HTR-8/SVneo (cell line): ENCODE measurements around the gene ENDOV.

Experiments
- DNase-seq: peaks from one replicate; pipeline ENCODE4 v3.0.0; 2011; ENCODE audit warnings: low spot score, mixed read lengths; ENCODE audit not compliant: insufficient read length
- FAIRE-seq: peaks from 2 replicates; lab custom pipeline; 2011; peaks lifted over from hg19 to GRCh38; lab: Jason Lieb, UNC

Gene ENDOV

GRCh38 chr17:80429356-80430275 is 14.6 kb downstream of the ENDOV start:
- DNase-seq (no peak), FAIRE-seq (no peak)

- DNase-seq (no peak), FAIRE-seq (no peak)
Observed at GRCh38 chr17:80430446-80431245, 15.7 kb downstream of the ENDOV start.

GRCh38 chr17:80431246-80432195 is 16.6 kb downstream of the ENDOV start:
- FAIRE-seq: no peak
- DNase-seq: no peak

- no peak for DNase-seq
- no peak for FAIRE-seq
Observed at GRCh38 chr17:80432350-80432955, 17.5 kb downstream of the ENDOV start.

GRCh38 chr17:80432961-80433550 is 18.1 kb downstream of the ENDOV start:
- no peak for DNase-seq
- no peak for FAIRE-seq

- no peak for DNase-seq
- FAIRE-seq: no peak
Observed at GRCh38 chr17:80433916-80434666, 19.1 kb downstream of the ENDOV start.

- no peak for DNase-seq
- FAIRE-seq: no peak
Observed at GRCh38 chr17:80437532-80437931, 22.6 kb downstream of the ENDOV start.

- FAIRE-seq (no peak), DNase-seq (no peak)
Observed at GRCh38 chr17:80438806-80439205, 23.8 kb downstream of the ENDOV start.

- no peak for FAIRE-seq
- no peak for DNase-seq
Observed at GRCh38 chr17:80439499-80439898, 24.5 kb downstream of the ENDOV start.

- FAIRE-seq: no peak
- peak; percentile 57 for DNase-seq
Observed at GRCh38 chr17:80441133-80441578, 26.2 kb downstream of the ENDOV start.

GRCh38 chr17:80441598-80442322 is 26.8 kb downstream of the ENDOV start:
- FAIRE-seq (no peak), DNase-seq (no peak)

GRCh38 chr17:80442323-80442659 is 27.3 kb downstream of the ENDOV start:
- FAIRE-seq (no peak), DNase-seq (no peak)

GRCh38 chr17:80442764-80443163 is 27.8 kb downstream of the ENDOV start:
- DNase-seq (no peak), FAIRE-seq (no peak)

- FAIRE-seq: no peak
- no peak for DNase-seq
Observed at GRCh38 chr17:80443498-80443897, 28.5 kb downstream of the ENDOV start.

GRCh38 chr17:80443916-80444643 is 29.1 kb downstream of the ENDOV start:
- DNase-seq: no peak
- no peak for FAIRE-seq

- FAIRE-seq: no peak
- DNase-seq: no peak
Observed at GRCh38 chr17:80444644-80444979, 29.6 kb downstream of the ENDOV start.

- DNase-seq (no peak), FAIRE-seq (no peak)
Observed at GRCh38 chr17:80445007-80445725, 30.2 kb downstream of the ENDOV start.
